ENCODE data around the gene GNL1. TPM values are rescaled to one million over a fixed set of nuclear protein-coding genes. Genes with fewer than 3 reads are reported as not detected.

GNL1 gene
- total and polyA plus RNA-seq, 2 donors (not counting 3 experiments of a cell fraction or from before 2014, with no cell fraction given): 58.4 to 87.3 TPM

- Histone ChIP-seq H3K27ac (ENCODE audit: insufficient read depth, low read depth, low read length) (no peak overlapping the region), H3K27me3 (ENCODE audit: control insufficient read depth in 2 of 2, insufficient read depth in 2 of 2, low read length in 2 of 2) (no peaks in the 10 kb centered on the region), H4K20me1 (replicated peaks; ENCODE audit: control insufficient read depth, extremely low read depth, insufficient read depth, low read length) (no peaks in the 10 kb centered on the region), H3K9me3 (replicated peaks; ENCODE audit: control insufficient read depth, insufficient read depth, low read length) (no peaks in the 10 kb centered on the region), H3K4me1 (ENCODE audit: control insufficient read depth, extremely low read depth, insufficient read depth, low read length) (peaks cover 2% of the 10 kb centered on the region), H3K79me2 (ENCODE audit: control insufficient read depth, insufficient read depth, low read length) (peaks cover 7% of the 10 kb centered on the region), H3K9ac (replicated peaks; ENCODE audit: extremely low read depth, insufficient read depth, low read length) (no peak overlapping the region), H3K4me2 (ENCODE audit: insufficient read depth, low read length) (no peak overlapping the region), H3K9me1 (replicated peaks; ENCODE audit: control insufficient read depth, extremely low read depth, insufficient read depth, low read length) (no peaks in the 10 kb centered on the region), H3K4me3 (replicated peaks in 1 of 3; ENCODE audit: insufficient read depth in 1 of 3, low read depth in 1 of 3, low read length in 3 of 3) (no peak overlapping the region), H2AFZ (ENCODE audit: low read depth, low read length) (no peak overlapping the region), H3K36me3 (ENCODE audit: control insufficient read depth in 2 of 2, extremely low read depth in 1 of 2, insufficient read depth in 2 of 2, low read length in 2 of 2) (peaks cover 23 to 27% of the 10 kb centered on the region in 2 experiments)
- TF ChIP-seq GATA2 (IDR thresholded peaks at IDR 0.05; ENCODE audit: insufficient read depth, insufficient read length, low read depth, low read length) (no peak), CTCF (IDR thresholded peaks at IDR 0.05; ENCODE audit: extremely low read depth in 1 of 2, insufficient read depth in 1 of 2, low read depth in 1 of 2, low read length in 2 of 2) (no peak), POLR2AphosphoS5 (IDR thresholded peaks at IDR 0.05; ENCODE audit: insufficient read depth, low read depth, low read length) (no peak), MAX (IDR thresholded peaks at IDR 0.05; ENCODE audit: insufficient read depth, insufficient read length) (no peak), FOS (IDR thresholded peaks at IDR 0.05; ENCODE audit: borderline replicate concordance, insufficient read depth, low read length) (no peak)
- dilution Hi-C loops (cut with MboI; ENCODE audit: extremely low pct_ligation_motif_present, low sequenced_read_pairs): no loop called here
- intact Hi-C loops (cut with micrococcal nuclease): no loop called here
- BruUV-seq (replicated peaks): no TSS peak
- FAIRE-seq: no peak
- POLR2A ChIA-PET: no interaction called here
- CTCF ChIA-PET: interaction anchor here (1.4 to 2.2 kb wide), 4 partner anchors 47 to 140 kb away, joined by 4 to 13 read pairs (median 10); no protein-coding TSS in a partner anchor
- DNase-seq (ENCODE audit: low read depth, low spot score): peak; percentile 49
These were observed 34.7 kb upstream of the GNL1 start for GRCh38 chr6:30591008-30591407.
